ENCODE data around the gene MYO10. TPM values are rescaled to one million over a fixed set of nuclear protein-coding genes. Genes with fewer than 3 reads are reported as not detected.
"Not testable (repeated sequence)": the region's sequence is repeated elsewhere in the genome, so short reads cannot be mapped to it uniquely, and the experiment has no call there.

Gene MYO10
- total RNA-seq, 3 donors from 2014 or later (not counting 1 experiment from before 2014, with no cell fraction given) = 0.83 to 1.2 TPM; not detected in 1

DNA sequence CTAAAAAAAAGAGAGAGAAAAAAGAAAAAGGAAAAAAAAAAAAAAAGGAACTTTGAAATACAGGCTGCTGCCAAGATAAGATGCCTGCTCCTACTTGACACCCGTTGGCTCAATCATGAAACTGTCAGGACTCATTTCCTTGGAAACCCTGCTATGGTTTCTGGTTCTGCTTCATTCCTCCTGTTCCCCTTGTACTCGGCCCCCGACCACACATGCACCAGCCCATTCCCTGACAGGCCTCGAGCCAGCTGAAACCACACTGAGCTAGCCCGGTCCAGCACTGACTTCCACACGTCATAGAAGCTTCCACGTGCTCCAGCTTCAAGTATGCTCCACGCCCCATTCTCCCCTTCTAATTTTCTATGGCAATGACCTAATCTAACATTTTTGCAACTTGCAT is 93.2 kb downstream of the MYO10 start:
- H3K9me3 Mint-ChIP-seq = no peaks in the 10 kb centered on the region
- no peaks in the 10 kb centered on the region for H3K4me1 Mint-ChIP-seq
- no peak for ATAC-seq
- H3K4me1 ChIP-seq (ENCODE audit: control insufficient read depth, insufficient read depth, low read length) = no peaks in the 10 kb centered on the region
- H3K36me3 Mint-ChIP-seq = no peaks in the 10 kb centered on the region
- H3K9me3 ChIP-seq (ENCODE audit: control insufficient read depth, insufficient read depth, low read length) = no peaks in the 10 kb centered on the region
- intact Hi-C loops (cut with micrococcal nuclease) = no loop called here
- no peak overlapping the region for H3K4me3 Mint-ChIP-seq
- no peak for DNase-seq
- no peaks in the 10 kb centered on the region for H3K27me3 ChIP-seq (ENCODE audit: control insufficient read depth, insufficient read depth, low read length)
- no peak overlapping the region for H3K27ac Mint-ChIP-seq
- 8% methylated on average over 8 of the region's 8 CpGs for WGBS (ENCODE audit: insufficient coverage)
- no peaks in the 10 kb centered on the region for H3K36me3 ChIP-seq (ENCODE audit: control insufficient read depth, insufficient read depth, low read length)
- no peak overlapping the region for H3K27ac ChIP-seq (ENCODE audit: low read length)
- no peaks in the 10 kb centered on the region for H3K27me3 Mint-ChIP-seq (ENCODE audit: low read depth in 2 of 2)
- TF ChIP-seq, protein P1, sequence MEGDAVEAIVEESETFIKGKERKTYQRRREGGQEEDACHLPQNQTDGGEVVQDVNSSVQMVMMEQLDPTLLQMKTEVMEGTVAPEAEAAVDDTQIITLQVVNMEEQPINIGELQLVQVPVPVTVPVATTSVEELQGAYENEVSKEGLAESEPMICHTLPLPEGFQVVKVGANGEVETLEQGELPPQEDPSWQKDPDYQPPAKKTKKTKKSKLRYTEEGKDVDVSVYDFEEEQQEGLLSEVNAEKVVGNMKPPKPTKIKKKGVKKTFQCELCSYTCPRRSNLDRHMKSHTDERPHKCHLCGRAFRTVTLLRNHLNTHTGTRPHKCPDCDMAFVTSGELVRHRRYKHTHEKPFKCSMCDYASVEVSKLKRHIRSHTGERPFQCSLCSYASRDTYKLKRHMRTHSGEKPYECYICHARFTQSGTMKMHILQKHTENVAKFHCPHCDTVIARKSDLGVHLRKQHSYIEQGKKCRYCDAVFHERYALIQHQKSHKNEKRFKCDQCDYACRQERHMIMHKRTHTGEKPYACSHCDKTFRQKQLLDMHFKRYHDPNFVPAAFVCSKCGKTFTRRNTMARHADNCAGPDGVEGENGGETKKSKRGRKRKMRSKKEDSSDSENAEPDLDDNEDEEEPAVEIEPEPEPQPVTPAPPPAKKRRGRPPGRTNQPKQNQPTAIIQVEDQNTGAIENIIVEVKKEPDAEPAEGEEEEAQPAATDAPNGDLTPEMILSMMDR (IDR thresholded peaks at IDR 0.05) = no peak
- H3K4me3 ChIP-seq (ENCODE audit: low read length) = no peak overlapping the region

DNA sequence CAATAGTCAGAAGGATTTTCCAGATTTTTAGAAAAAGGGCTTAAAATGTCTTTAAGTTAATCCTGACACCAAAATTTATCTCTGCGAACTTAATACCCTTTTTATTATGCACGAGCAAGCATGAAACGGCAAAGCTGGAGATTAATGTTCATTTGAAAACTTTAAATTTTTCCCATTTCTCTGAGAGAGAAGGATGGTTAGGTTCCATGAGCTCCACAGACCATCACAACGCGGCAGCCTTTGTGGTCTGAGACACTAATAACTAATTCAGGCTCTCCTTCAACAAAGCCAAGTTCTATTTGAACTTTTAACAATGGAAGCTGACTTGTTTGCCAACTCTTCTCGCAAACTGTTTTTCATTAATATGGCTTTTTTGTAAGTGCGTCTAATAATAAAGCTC is 94.7 kb downstream of the MYO10 start:
- H3K4me1 Mint-ChIP-seq = no peaks in the 10 kb centered on the region
- no peaks in the 10 kb centered on the region for H3K36me3 ChIP-seq (ENCODE audit: control insufficient read depth, insufficient read depth, low read length)
- no peaks in the 10 kb centered on the region for H3K4me1 ChIP-seq (ENCODE audit: control insufficient read depth, insufficient read depth, low read length)
- no peak overlapping the region for H3K4me3 ChIP-seq (ENCODE audit: low read length)
- H3K27ac ChIP-seq (ENCODE audit: low read length) = no peak overlapping the region
- no peaks in the 10 kb centered on the region for H3K36me3 Mint-ChIP-seq
- TF ChIP-seq, protein P1 (IDR thresholded peaks at IDR 0.05) = no peak
- ATAC-seq (no peak), DNase-seq (no peak)
- no peaks in the 10 kb centered on the region for H3K9me3 Mint-ChIP-seq
- H3K27ac Mint-ChIP-seq = no peak overlapping the region
- H3K9me3 ChIP-seq (ENCODE audit: control insufficient read depth, insufficient read depth, low read length) = no peaks in the 10 kb centered on the region
- intact Hi-C loops (cut with micrococcal nuclease) = no loop called here
- 93% methylated on average over 7 of the region's 7 CpGs for whole genome bisulfite sequencing (ENCODE audit: insufficient coverage)
- no peak overlapping the region for H3K4me3 Mint-ChIP-seq
- H3K27me3 ChIP-seq (ENCODE audit: control insufficient read depth, insufficient read depth, low read length) = no peaks in the 10 kb centered on the region
- H3K27me3 Mint-ChIP-seq (ENCODE audit: low read depth in 2 of 2) = no peaks in the 10 kb centered on the region

DNA sequence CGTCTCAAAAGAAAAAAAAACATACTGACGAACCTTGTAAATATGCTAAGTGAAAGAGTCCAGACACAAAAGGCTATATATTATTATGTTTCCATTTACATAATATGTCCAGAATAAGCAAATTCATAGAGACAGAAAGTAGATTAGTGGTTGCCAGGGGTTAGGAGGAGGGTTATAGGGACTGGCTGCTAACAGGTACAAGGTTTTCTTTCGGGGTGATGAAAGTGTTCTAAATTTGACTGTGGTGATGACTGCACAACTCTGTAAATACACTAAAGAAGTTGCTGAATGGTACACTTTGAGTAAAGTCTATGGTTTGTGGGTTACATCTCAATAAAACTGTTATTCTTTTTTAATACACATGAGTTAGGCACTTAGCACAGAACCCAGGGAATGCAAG is 98.8 kb downstream of the MYO10 start:
- no peaks in the 10 kb centered on the region for H3K27me3 ChIP-seq (ENCODE audit: control insufficient read depth, insufficient read depth, low read length)
- H3K36me3 ChIP-seq (ENCODE audit: control insufficient read depth, insufficient read depth, low read length) = no peaks in the 10 kb centered on the region
- H3K27ac ChIP-seq (ENCODE audit: low read length) = no peak overlapping the region
- TF ChIP-seq, protein P1 (IDR thresholded peaks at IDR 0.05) = no peak
- H3K27me3 Mint-ChIP-seq (ENCODE audit: low read depth in 2 of 2) = peaks cover 0 to 4% of the 10 kb centered on the region in 2 donors
- DNase-seq = no peak
- H3K36me3 Mint-ChIP-seq = no peaks in the 10 kb centered on the region
- H3K4me1 ChIP-seq (ENCODE audit: control insufficient read depth, insufficient read depth, low read length) = no peaks in the 10 kb centered on the region
- no peaks in the 10 kb centered on the region for H3K9me3 ChIP-seq (ENCODE audit: control insufficient read depth, insufficient read depth, low read length)
- ATAC-seq = no peak
- no peak overlapping the region for H3K27ac Mint-ChIP-seq
- no peak overlapping the region for H3K4me3 Mint-ChIP-seq
- peaks cover 0 to 4% of the 10 kb centered on the region in 2 donors for H3K9me3 Mint-ChIP-seq
- intact Hi-C loops (cut with micrococcal nuclease) = no loop called here
- 88% methylated on average over 3 of the region's 3 CpGs for WGBS (ENCODE audit: insufficient coverage)
- H3K4me3 ChIP-seq (ENCODE audit: low read length) = no peak overlapping the region
- H3K4me1 Mint-ChIP-seq = no peaks in the 10 kb centered on the region

DNA sequence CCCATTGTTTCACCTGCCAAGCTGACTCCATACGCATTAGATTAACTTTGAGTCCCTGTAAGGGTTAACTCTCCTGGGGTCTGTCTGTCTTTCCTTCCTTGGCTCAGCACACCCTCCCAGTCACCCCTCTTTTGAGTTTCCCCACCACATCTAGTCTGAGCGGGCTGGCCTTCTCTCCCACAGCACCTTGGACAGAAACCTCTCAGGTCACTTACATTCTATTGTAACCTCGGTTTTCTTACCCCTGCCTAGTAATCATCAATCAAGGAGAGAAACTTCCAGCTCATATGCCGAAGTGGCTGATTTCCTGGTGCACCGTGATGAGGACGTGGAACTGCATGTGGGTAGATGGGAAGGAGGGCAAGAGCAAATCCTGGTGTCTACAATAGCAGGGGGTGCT is 102.1 kb downstream of the MYO10 start:
- TF ChIP-seq, protein P1 (IDR thresholded peaks at IDR 0.05) = no peak
- H3K27me3 ChIP-seq (ENCODE audit: control insufficient read depth, insufficient read depth, low read length) = no peaks in the 10 kb centered on the region
- no peak for ATAC-seq
- H3K4me3 Mint-ChIP-seq = no peak overlapping the region
- H3K27ac Mint-ChIP-seq = no peak overlapping the region
- intact Hi-C loops (cut with micrococcal nuclease) = no loop called here
- H3K36me3 Mint-ChIP-seq = no peaks in the 10 kb centered on the region
- no peaks in the 10 kb centered on the region for H3K4me1 Mint-ChIP-seq
- no peak for DNase-seq
- H3K4me3 ChIP-seq (ENCODE audit: low read length) = no peak overlapping the region
- WGBS (ENCODE audit: insufficient coverage) = 89% methylated on average over 6 of the region's 6 CpGs
- no peaks in the 10 kb centered on the region for H3K4me1 ChIP-seq (ENCODE audit: control insufficient read depth, insufficient read depth, low read length)
- no peaks in the 10 kb centered on the region for H3K36me3 ChIP-seq (ENCODE audit: control insufficient read depth, insufficient read depth, low read length)
- peaks cover 0 to 4% of the 10 kb centered on the region in 2 donors for H3K27me3 Mint-ChIP-seq (ENCODE audit: low read depth in 2 of 2)
- H3K9me3 Mint-ChIP-seq = peaks cover 2 to 4% of the 10 kb centered on the region in 2 donors
- no peak overlapping the region for H3K27ac ChIP-seq (ENCODE audit: low read length)
- no peaks in the 10 kb centered on the region for H3K9me3 ChIP-seq (ENCODE audit: control insufficient read depth, insufficient read depth, low read length)

DNA sequence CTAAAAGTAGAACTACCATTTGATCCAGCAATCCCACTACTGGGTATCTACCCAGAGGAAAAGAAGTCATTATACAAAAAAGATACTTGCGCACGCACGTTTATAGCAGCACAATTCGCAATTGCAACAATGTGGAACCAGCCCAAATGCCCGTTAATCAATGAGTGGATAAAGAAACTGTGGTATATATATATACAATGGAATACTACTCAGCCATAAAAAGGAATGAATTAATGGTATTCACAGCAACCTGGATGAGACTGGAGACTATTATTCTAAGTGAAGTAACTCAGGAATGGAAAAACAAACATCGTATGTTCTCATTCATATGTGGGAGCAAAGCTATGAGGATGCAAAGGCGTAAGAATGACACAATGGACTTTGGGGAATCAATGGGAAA is 104.8 kb downstream of the MYO10 start:
- H3K4me3 Mint-ChIP-seq; H3K9me3 ChIP-seq (ENCODE audit: control insufficient read depth, insufficient read depth, low read length); H3K27ac ChIP-seq (ENCODE audit: low read length); H3K4me3 ChIP-seq (ENCODE audit: low read length); intact Hi-C loops (cut with micrococcal nuclease); H3K4me1 Mint-ChIP-seq; H3K36me3 Mint-ChIP-seq; H3K27ac Mint-ChIP-seq; H3K27me3 ChIP-seq (ENCODE audit: control insufficient read depth, insufficient read depth, low read length); H3K9me3 Mint-ChIP-seq; H3K4me1 ChIP-seq (ENCODE audit: control insufficient read depth, insufficient read depth, low read length); H3K36me3 ChIP-seq (ENCODE audit: control insufficient read depth, insufficient read depth, low read length); ATAC-seq; H3K27me3 Mint-ChIP-seq (ENCODE audit: low read depth in 2 of 2); DNase-seq: not testable (repeated sequence)
- 100% methylated on average over 2 of the region's 7 CpGs for WGBS (ENCODE audit: insufficient coverage)

Measured in natural killer cell (primary cell).